Transverse colon (tissue), 4 donors: Measurements from ENCODE around the gene NPAS4. TPM values are rescaled to one million over a fixed set of nuclear protein-coding genes. Genes with fewer than 3 reads are reported as not detected.
"Not testable (repeated sequence)": the region's sequence is repeated elsewhere in the genome, so short reads cannot be mapped to it uniquely, and the experiment has no call there.

ENCODE experiments used
- DNase-seq: peaks from one replicate; pipeline ENCODE4 v3.0.0-alpha.2; 2019
- H3K27ac ChIP-seq, 4 donors: fragments of 200-600 bp; sonication (generic); 2 replicates each; pipeline ENCODE4 v1.5.1; 2016 to 2018; ENCODE audit warnings: inconsistent platforms in 4 of 4
- H3K27me3 ChIP-seq: fragments of 200-600 bp; sonication (generic); 2 replicates; pipeline ENCODE4 v1.5.1; 2017; ENCODE audit warnings: inconsistent platforms
- H3K36me3 ChIP-seq, 4 donors: fragments of 200-600 bp; sonication (generic); 2 replicates each; pipeline ENCODE4 v1.5.1; 2017 to 2019; ENCODE audit warnings: inconsistent platforms in 4 of 4
- H3K4me1 ChIP-seq, 4 donors: fragments of 200-600 bp; sonication (generic); 2 replicates each; pipeline ENCODE4 v1.5.1; 2017 to 2020; ENCODE audit warnings: inconsistent platforms in 4 of 4
- H3K4me3 ChIP-seq, 4 donors: fragments of 200-600 bp; sonication (generic); 1 replicate in 1 of 4; 2 replicates in 3 of 4; pipeline versions ENCODE4 v1.5.1 to v1.6.1; 2017 to 2019; ENCODE audit warnings: inconsistent platforms in 4 of 4
- H3K9me3 ChIP-seq, 2 donors: fragments of 200-600 bp; sonication (generic); 2 replicates each; pipeline ENCODE4 v1.5.1; 2017 to 2019; ENCODE audit warnings: inconsistent platforms in 2 of 2
- CTCF ChIP-seq, 5 experiments: fragments of 200-600 bp in 3 of 5; fragments of 450-650 bp in 2 of 5; sonication (generic) in 3 of 5; IDR thresholded peaks; 1 replicate in 2 of 5; 2 replicates in 3 of 5; pipeline ENCODE4 v1.5.1; 2016 to 2017; ENCODE audit warnings: antibody characterized with exemption in 5 of 5, inconsistent platforms in 3 of 5, mild to moderate bottlenecking in 2 of 5, moderate library complexity in 1 of 5
- EP300 ChIP-seq: sonication (generic); formaldehyde crosslinking; IDR thresholded peaks from one replicate; pipeline ENCODE4 v1.6.1; 2017; ENCODE audit warnings: antibody characterized with exemption, low read depth
- POLR2A ChIP-seq: fragments of 450-650 bp; IDR thresholded peaks from one replicate; pipeline ENCODE4 v1.6.1; 2016; ENCODE audit warnings: antibody characterized with exemption, mild to moderate bottlenecking, moderate library complexity
- POLR2AphosphoS5 ChIP-seq, 3 donors: sonication (generic); formaldehyde crosslinking; IDR thresholded peaks; one replicate each; pipeline ENCODE4 v1.6.1; 2016; ENCODE audit warnings: antibody characterized with exemption in 3 of 3
- WGBS, 2 donors: methylation state at CpG; one replicate each; pipeline ENCODE4 v1.1.5; 2018; ENCODE audit warnings: low coverage in 1 of 2; 5-methylcytosine and 5-hydroxymethylcytosine counted together
- in situ Hi-C, 4 donors: fragments of 200-750 bp; cut with MboI; loops; one replicate each; pipeline versions ENCODE4 v1.15.0 to v1.15.1; 2017; ENCODE audit warnings: low sequenced_read_pairs in 3 of 4, low pct_ligation_motif_present in 1 of 4, low pct_unique_long_range_greater_than_20kb in 1 of 4
- intact Hi-C: fragments of 100-400 bp; cut with DNase I; formaldehyde crosslinking; loops from one replicate; pipeline ENCODE4 v1.15.1; 2023; ENCODE audit warnings: low total_unique reads
- total RNA-seq, 4 donors: library from RNA; depleted of rRNA; stranded (reverse); fragments of >200 nt; gene quantifications; one replicate each; pipeline ENCODE4 v1.1.0, GENCODE V29; 2016

Gene NPAS4
- under 1 TPM in 1 of 4 donors, not detected in 3; 0.16 TPM for total RNA-seq

DNA sequence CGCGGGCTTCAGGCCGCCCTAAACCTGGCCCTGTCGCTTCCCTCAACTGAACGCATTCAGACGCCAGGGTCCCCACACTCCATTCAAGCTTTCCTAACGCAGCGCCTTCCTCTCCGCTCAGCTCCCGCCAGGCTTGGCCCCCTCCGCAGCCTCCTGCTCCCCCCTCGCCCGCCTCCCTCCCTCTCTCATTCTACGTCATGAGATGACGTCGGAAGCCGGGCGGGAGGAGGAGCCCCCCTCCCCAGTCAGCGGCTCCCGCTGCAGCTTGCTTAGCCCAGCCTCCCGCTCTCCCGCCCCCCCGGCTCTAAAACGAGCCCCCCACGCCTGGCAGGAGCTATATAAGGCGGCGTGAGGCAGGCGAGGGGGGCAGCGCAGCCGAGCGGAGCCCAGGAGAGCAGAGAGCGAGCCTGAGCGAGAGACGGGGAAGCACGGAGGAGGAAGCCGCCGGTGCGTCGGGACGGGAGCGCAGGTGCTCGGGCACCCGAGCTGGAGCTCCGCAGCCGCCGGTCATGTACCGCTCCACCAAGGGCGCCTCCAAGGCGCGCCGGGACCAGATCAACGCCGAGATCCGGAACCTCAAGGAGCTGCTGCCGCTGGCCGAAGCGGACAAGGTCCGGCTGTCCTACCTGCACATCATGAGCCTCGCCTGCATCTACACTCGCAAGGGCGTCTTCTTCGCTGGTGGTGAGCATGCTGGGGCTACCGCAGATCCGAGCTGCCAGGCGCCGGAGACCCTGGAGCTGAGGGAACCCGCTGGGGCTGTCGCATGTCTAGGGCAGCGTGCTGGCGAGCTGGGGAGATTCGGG, at the start of gene NPAS4:
Gene NPAS4, plus strand, starts transcription at position 365 of the 806 bp plus-strand sequence. Its CDS starts 145 bp downstream, at position 510.
- TF ChIP-seq POLR2A (no peak), EP300 (no peak), CTCF (IDR thresholded peaks at IDR 0.05) (no peak), POLR2AphosphoS5 (IDR thresholded peaks at IDR 0.05) (no peak)
- Histone ChIP-seq H3K4me3 (no peak within 1 kb of the TSS), H3K36me3 (no peaks in the 10 kb centered on the region), H3K27ac (peak within 1 kb of the TSS in 2 of 4 donors; percentile 16 to 40), H3K9me3 (no peaks in the 10 kb centered on the region), H3K4me1 (peaks cover 0 to 35% (median 3%) of the 10 kb centered on the region in 4 donors), H3K27me3 (peaks cover 17% of the 10 kb centered on the region)
- in situ Hi-C loops: loop anchor here in 2 of 4 donors (10.0 to 25.0 kb wide), 2 partner anchors 264 to 416 kb away; partner anchors contain the start of gene RCE1 (in 1 of the 2)
- WGBS, 2 donors: 36% methylated on average over 71 of the region's 71 CpGs; no CpG with 5 or more reads in 1 of the 2 donors
- intact Hi-C loops: no loop called here
- DNase-seq: no peak

DNA sequence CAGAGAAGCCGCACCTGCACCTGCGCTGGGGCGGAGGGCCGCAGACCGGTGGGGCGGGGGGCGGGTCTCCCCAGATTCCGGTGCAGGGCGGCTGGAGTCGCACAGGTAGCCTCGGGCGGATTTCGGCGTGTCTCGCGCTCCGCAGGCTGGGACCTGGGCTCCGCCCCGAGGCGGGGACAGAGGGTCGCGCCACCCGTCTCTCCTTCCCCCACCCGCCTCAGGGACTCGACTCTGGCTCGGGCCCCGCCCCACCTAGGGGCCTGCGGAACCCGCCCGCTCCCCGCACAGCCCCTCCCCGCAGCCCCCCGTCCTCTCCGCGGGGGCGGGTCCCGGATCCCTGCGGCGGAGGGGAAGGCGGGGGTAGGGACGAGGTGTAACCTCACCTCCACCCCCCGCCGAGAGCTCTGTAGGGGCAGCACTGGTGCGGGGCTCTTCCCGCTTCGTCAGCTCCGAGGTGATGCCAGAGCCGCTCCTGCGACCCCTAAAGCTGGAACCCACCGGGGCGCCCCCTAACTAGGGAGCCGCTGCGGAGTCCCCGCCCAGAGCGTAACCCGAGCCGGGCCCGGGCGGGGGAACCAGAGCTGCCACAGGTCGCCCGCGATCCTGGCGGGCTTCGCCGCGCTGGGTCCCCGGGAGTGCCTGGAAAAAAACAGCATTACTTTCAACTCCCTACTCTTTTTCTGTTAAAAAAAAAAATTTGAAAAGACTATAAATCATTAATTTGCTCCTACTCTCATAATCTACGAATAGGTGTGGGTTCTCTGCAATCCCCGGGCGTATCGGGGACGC, 49.0 kb upstream of the NPAS4 start, which contains the start of gene SLC29A2:
Gene SLC29A2, minus strand, starts transcription at position 134 of the 789 bp plus-strand sequence. CDS start 169 bp downstream, outside the sequence.
- Histone ChIP-seq H3K27me3 (peaks cover 35% of the 10 kb centered on the region), H3K27ac (peak within 1 kb of the TSS; percentile 79 to 89 (median 84)), H3K9me3 (no peaks in the 10 kb centered on the region), H3K36me3 (no peaks in the 10 kb centered on the region), H3K4me3 (peak within 1 kb of the TSS; percentile 48 to 71 (median 66)), H3K4me1 (peaks cover 0 to 28% (median 17%) of the 10 kb centered on the region in 4 donors)
- WGBS, 2 donors: 0 to 1% methylated on average over 6 to 44 of the region's 72 CpGs
- in situ Hi-C loops: no loop called here
- intact Hi-C loops: no loop called here
- TF ChIP-seq POLR2AphosphoS5 (IDR thresholded peaks at IDR 0.05) (no peak), POLR2A (peak; percentile 39), CTCF (IDR thresholded peaks at IDR 0.05) (no peak), EP300 (no peak)
- DNase-seq: peak; percentile 88

GRCh38 chr11:66373265-66373664, 47.6 kb upstream of the NPAS4 start:
- H3K27me3 ChIP-seq: peaks cover 41% of the 10 kb centered on the region
- H3K4me1 ChIP-seq: peaks cover 0 to 28% (median 17%) of the 10 kb centered on the region in 4 donors
- no peak for DNase-seq
- H3K27ac ChIP-seq: no peak overlapping the region
- 54% methylated on average over 5 of the region's 5 CpGs for WGBS, 2 donors
- TF ChIP-seq POLR2AphosphoS5 (IDR thresholded peaks at IDR 0.05): no peak
- no peak for TF ChIP-seq POLR2A
- TF ChIP-seq CTCF (IDR thresholded peaks at IDR 0.05): no peak
- TF ChIP-seq EP300: no peak
- H3K36me3 ChIP-seq: no peaks in the 10 kb centered on the region
- in situ Hi-C loops: no loop called here
- no peak overlapping the region for H3K4me3 ChIP-seq
- H3K9me3 ChIP-seq: no peaks in the 10 kb centered on the region
- intact Hi-C loops: no loop called here

GRCh38 chr11:66373690-66374287, 47.0 kb upstream of the NPAS4 start:
- 76 to 79% methylated on average over 3 to 9 of the region's 9 CpGs for WGBS, 2 donors
- Histone ChIP-seq H3K4me1 (peaks cover 0 to 28% (median 17%) of the 10 kb centered on the region in 4 donors), H3K27me3 (peaks cover 41% of the 10 kb centered on the region)
- DNase-seq, intact Hi-C loops, H3K4me3 ChIP-seq, in situ Hi-C loops, H3K9me3 ChIP-seq, H3K36me3 ChIP-seq, H3K27ac ChIP-seq: not testable (repeated sequence)

GRCh38 chr11:66380264-66380663, 40.6 kb upstream of the NPAS4 start:
- DNase-seq: not testable (repeated sequence)
- 20 to 22% methylated on average over 1 to 7 of the region's 7 CpGs for WGBS, 2 donors

DNA sequence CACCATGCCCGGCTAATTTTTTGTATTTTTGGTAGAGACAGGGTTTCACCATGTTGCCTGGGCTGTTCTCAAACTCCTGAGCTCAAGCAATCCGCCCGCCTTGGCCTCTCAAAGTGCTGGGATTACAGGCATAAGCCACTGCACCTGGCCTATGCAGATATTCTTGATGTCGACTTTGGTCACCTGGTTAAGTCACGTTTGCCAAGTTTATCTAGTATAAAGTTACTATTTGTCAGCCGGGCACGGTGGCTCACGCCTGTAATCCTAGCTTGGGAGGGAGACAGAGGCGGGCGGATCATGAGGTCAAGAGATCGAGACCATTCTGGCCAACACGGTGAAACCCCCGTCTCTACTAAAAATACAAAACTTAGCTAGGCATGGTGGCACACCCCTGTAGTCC, 36.5 kb upstream of the NPAS4 start:
- DNase-seq, H3K27ac ChIP-seq, H3K4me3 ChIP-seq, intact Hi-C loops, H3K36me3 ChIP-seq, H3K9me3 ChIP-seq, H3K27me3 ChIP-seq: not testable (repeated sequence)
- 59 to 67% methylated on average over 5 to 13 of the region's 13 CpGs for WGBS, 2 donors
- peaks cover 0 to 12% (median 0%) of the 10 kb centered on the region in 4 donors for H3K4me1 ChIP-seq
- in situ Hi-C loops: loop anchor here in 1 of 4 donors (10.0 kb wide), 1 partner anchor 80 kb away; no protein-coding TSS in a partner anchor

More at GRCh38 chr11:66380264-66380663, 40.6 kb upstream of the NPAS4 start:
- H3K4me3 ChIP-seq, H3K36me3 ChIP-seq, intact Hi-C loops, H3K9me3 ChIP-seq, H3K4me1 ChIP-seq, H3K27ac ChIP-seq: not testable (repeated sequence)
- in situ Hi-C loops: loop anchor here in 1 of 4 donors (10.0 kb wide), 1 partner anchor 75 kb away; no protein-coding TSS in a partner anchor
- peaks cover 19% of the 10 kb centered on the region for H3K27me3 ChIP-seq
